Activated CD8-positive, alpha-beta memory T cell treated with anti-CD3 and anti-CD28 coated beads, Interleukin-2, amount 50 U/mL, for 24 hours (primary cell): Measurements from ENCODE around the gene SYNGR2.
"Not testable (repeated sequence)": the region's sequence is repeated elsewhere in the genome, so short reads cannot be mapped to it uniquely, and the experiment has no call there.

ENCODE experiments used
- DNase-seq: peaks from one replicate; pipeline ENCODE4 v3.0.0-alpha.2; 2020; ENCODE audit errors: extremely low read depth

SYNGR2 gene

DNA sequence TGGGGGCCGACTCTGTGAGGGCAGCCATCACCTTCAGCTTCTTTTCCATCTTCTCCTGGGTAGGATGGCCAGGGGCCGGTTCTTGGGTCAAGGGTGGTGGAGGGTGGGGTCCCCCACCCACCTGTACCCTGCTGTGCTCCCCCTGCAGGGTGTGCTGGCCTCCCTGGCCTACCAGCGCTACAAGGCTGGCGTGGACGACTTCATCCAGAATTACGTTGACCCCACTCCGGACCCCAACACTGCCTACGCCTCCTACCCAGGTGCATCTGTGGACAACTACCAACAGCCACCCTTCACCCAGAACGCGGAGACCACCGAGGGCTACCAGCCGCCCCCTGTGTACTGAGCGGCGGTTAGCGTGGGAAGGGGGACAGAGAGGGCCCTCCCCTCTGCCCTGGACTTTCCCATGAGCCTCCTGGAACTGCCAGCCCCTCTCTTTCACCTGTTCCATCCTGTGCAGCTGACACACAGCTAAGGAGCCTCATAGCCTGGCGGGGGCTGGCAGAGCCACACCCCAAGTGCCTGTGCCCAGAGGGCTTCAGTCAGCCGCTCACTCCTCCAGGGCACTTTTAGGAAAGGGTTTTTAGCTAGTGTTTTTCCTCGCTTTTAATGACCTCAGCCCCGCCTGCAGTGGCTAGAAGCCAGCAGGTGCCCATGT lies 3.3 kb downstream of the SYNGR2 start:
- not testable (repeated sequence) for DNase-seq

DNA sequence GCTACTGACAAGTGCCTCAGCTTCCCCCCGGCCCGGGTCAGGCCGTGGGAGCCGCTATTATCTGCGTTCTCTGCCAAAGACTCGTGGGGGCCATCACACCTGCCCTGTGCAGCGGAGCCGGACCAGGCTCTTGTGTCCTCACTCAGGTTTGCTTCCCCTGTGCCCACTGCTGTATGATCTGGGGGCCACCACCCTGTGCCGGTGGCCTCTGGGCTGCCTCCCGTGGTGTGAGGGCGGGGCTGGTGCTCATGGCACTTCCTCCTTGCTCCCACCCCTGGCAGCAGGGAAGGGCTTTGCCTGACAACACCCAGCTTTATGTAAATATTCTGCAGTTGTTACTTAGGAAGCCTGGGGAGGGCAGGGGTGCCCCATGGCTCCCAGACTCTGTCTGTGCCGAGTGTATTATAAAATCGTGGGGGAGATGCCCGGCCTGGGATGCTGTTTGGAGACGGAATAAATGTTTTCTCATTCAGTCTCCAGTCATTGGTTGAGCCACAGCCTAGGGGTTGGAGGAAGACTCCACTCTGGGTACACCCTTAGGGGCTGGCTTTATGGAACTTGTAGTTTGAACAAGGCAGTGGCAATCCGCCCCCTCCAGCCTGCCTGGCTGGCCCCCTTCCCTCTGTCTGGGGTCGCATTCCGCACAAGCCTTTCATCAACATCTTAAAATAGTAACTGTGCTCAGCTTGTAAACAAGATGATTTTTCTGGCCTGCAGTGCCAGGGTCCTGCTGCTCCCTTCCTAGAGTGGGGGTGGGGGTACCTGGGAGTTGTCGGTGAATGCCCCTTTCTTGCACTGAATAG lies 4.1 kb downstream of the SYNGR2 start:
- no peak for DNase-seq

DNA sequence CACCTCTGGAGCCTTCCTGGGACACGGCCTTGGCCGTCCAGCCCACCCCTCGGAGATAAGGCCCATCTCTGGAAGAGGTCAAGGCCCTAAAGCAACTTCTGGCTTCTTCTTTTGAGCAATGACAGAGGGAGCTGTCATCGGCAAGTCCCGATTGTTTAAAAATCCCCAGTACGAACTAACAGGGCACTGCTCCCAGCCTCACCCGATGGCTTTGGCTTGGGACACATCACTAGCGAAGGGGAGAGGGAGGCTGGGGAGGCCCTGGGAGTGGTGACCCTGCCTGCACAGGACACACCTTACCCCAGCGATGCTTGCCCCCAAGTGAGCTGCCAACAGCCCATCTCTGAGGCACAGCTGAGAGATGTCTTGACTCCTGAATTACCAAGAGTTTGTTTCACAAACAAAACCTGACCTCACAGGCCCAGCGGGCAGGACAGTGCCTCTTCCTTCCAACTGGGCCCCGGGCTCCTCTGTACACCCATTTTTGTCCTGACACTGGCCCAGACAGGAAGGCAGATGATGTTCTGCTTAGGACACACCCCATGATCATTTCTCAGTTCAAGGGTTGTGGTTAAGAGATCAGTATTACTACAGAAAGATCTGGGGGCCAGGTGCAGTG lies 4.8 kb downstream of the SYNGR2 start:
- no peak for DNase-seq

DNA sequence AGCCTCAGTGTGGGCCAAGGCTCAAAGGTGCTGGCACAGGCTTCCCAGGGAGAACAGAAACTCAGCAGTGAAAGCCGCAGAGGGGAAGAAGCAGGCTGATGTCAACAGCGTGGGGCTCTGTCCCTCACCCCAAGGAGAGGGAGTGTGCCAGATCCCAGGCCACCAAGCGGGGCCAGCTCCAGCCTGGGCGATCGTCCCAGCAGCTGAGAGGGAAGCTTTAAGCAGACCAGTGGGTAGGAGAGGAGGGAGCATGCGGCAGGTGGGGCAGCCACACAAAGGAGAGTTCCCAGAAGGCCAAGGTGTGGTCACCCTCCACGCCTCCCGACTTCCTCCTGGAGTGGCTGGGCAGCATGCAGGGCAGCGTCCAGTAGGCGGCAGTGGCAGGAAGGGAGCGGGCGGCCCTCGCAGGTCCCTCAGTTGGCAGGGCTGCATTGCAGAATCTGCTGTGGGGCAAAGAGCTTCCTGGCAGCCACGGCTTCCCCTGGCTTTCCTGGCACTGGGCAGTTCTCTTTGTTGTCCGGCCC lies 6.0 kb downstream of the SYNGR2 start:
- no peak for DNase-seq

GRCh38 chr17:78174870-78175642 lies 6.7 kb downstream of the SYNGR2 start:
- no peak for DNase-seq

- no peak for DNase-seq
Measured at GRCh38 chr17:78175643-78175981, 7.2 kb downstream of the SYNGR2 start.

GRCh38 chr17:78176548-78177025 lies 8.2 kb downstream of the SYNGR2 start:
- DNase-seq, result peak; percentile 39

DNA sequence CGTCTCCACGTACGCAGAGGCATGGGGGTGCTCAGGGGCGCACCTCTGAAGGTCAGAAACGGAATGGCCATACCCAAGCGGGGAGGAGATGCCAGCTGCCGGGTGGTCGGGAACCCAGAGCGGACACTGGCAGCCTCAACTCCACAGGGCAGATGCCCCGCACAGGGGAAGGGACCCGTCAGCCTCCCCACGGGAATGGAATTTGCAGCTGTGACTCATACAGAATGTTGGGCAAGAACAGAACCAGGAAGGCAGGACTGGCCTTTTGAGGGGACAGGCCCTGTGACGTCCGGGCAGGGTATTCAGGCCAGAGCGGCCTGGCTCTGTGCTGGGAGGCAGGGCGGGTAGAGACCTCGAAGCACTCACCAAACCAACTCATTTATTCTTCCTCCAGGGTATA lies 11.0 kb downstream of the SYNGR2 start:
- no peak for DNase-seq

- DNase-seq, result no peak
Measured at GRCh38 chr17:78180083-78180482, 11.7 kb downstream of the SYNGR2 start.

DNA sequence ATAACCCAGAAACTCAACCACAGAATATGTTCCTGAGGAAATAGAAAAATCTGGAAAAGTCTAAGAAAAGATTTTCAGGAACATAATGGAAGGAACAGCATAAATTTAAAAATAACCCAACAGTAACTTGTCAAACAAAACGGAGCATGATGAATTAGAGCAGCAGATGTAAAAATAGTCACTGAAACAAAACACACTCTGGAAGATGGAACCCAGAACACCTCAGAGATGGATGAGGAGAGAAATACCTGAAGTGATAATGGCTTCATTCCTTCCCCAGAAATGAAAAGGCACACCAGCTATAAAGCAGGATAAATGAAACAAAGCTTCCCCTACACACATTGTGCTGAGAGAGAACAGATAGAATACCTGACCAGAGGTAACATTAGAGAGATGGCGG lies 12.1 kb downstream of the SYNGR2 start:
- no peak for DNase-seq

- no peak for DNase-seq
Measured at GRCh38 chr17:78182504-78182903, 14.1 kb downstream of the SYNGR2 start.

- DNase-seq, result no peak
Measured at GRCh38 chr17:78183916-78184315, 15.5 kb downstream of the SYNGR2 start.

GRCh38 chr17:78184351-78184750 lies 16.0 kb downstream of the SYNGR2 start:
- no peak for DNase-seq

DNA sequence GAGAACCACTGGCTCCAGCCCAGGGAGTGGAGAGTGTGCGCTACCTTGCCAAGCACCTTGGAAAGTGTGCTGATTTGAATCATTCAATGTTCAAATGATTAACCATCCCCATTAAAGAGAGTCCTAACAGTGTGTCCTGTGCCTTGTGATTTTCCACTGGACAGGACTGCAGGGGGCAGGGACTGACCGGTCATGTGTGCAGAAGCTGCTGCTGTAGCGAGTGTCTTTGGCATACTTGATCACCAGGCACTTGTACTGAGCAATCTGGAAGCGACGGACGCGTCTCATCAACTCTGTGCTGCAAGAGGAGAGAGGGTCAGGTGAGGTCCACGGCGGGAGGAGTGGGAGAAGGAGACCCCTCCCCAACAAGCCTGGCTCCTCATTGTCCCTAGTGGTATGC lies 16.5 kb downstream of the SYNGR2 start:
- DNase-seq, result no peak

DNA sequence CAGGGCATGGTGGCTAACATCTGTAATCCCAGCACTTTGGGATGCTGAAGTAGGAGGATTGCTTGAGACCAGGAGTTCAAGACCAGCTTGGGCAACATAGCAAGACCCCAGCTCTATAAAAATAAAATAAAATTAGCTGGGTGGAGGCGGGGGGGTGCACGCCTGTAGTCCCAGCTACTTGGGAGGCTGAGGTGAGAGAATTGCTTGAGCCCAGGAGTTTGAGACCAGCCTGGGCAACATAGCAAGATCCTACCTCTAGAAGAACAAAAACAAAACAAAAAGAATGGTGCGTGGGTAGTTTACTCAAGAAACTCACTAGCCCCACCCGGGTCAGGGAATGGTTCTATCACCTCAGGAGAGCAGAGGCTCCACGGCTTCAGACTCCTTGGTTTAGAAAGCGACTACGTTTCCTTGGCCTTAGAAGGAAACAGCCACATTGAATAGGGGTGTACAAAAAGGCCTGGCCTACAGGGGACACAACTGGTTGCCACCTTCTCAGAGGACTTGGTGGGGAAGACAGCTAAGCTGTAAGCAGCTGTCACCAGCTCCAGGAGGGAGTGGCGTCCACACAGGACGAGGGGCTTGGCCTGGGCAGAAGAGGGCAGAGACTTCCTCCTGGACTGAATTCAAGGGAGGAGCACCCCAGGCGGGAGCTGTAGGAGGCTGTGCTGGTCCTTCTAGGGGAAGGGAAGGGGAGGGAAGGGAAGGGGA lies 17.8 kb downstream of the SYNGR2 start:
- no peak for DNase-seq

- DNase-seq, result peak; percentile 75
Measured at GRCh38 chr17:78186692-78187595, 18.6 kb downstream of the SYNGR2 start, which contains the start of the genes AFMID and TK1. TSS of gene AFMID (plus strand) at chr17:78187362. CDS start at chr17:78187371, 9 bp downstream. TSS of gene TK1 (minus strand) at chr17:78187052. CDS start at chr17:78186994, 58 bp downstream.

- DNase-seq, result no peak
Measured at GRCh38 chr17:78196716-78197115, 28.3 kb downstream of the SYNGR2 start.

DNA sequence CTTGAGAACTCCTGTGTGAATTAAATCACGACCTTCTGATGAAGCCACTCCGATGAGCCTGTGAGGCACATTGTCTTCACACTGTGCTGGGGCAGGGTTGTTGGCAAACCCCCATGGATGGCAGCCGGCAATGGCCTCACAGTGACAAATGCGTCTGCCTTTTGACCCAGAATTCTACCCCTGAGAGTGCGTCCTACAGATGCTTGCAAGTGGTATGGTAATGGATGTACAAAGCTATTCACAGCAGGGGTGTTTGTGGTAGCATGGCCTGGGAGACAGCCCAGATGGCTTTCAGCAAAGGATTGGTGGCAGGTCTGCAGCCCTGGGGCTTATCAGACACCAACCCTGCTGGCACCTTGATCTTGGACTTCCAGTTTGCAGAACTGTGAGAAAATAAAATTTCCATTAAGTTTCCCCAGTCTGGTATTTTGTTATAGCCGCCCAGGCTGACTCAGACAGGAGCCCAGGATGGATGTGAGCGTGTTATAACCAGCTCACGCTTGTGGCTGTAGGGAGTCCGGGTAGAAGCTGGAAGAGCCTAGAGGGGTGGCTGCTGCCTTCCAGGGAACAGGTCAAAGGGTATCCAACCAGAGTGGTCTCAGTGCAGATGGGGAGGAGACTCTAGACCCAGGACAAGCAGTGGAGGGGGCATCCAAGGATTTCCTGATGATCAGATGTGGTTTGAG lies 28.9 kb downstream of the SYNGR2 start:
- DNase-seq, result no peak

GRCh38 chr17:78200451-78200850 lies 32.1 kb downstream of the SYNGR2 start:
- no peak for DNase-seq
